ENCODE measurements around the gene CTLA4.

Gene CTLA4

GRCh38 chr2:203891474-203891873 lies 23.9 kb downstream of the CTLA4 start:
- DNase-seq (ENCODE audit: low read depth in 2 of 2): no peak

GRCh38 chr2:203892207-203892606 lies 24.6 kb downstream of the CTLA4 start:
- DNase-seq (ENCODE audit: low read depth in 2 of 2): no peak

- no peak for DNase-seq (ENCODE audit: low read depth in 2 of 2)
These were observed 25.8 kb downstream of the CTLA4 start for GRCh38 chr2:203893401-203893800.

- no peak for DNase-seq (ENCODE audit: low read depth in 2 of 2)
These were observed 26.3 kb downstream of the CTLA4 start for GRCh38 chr2:203893840-203894239.

- no peak for DNase-seq (ENCODE audit: low read depth in 2 of 2)
These were observed 26.7 kb downstream of the CTLA4 start for GRCh38 chr2:203894262-203894661.

- no peak for DNase-seq (ENCODE audit: low read depth in 2 of 2)
These were observed 30.0 kb downstream of the CTLA4 start for GRCh38 chr2:203897544-203897943.

- DNase-seq (ENCODE audit: low read depth in 2 of 2): no peak
These were observed 31.1 kb downstream of the CTLA4 start for GRCh38 chr2:203898657-203899056.

GRCh38 chr2:203900253-203900652 lies 32.7 kb downstream of the CTLA4 start:
- DNase-seq (ENCODE audit: low read depth in 2 of 2): no peak

- DNase-seq (ENCODE audit: low read depth in 2 of 2): no peak
These were observed 36.5 kb downstream of the CTLA4 start for GRCh38 chr2:203904022-203904421.

GRCh38 chr2:203905656-203906055 lies 38.1 kb downstream of the CTLA4 start:
- DNase-seq (ENCODE audit: low read depth in 2 of 2): no peak

- DNase-seq (ENCODE audit: low read depth in 2 of 2): no peak
These were observed 40.7 kb downstream of the CTLA4 start for GRCh38 chr2:203908066-203908796.

GRCh38 chr2:203908797-203909185 lies 41.2 kb downstream of the CTLA4 start:
- no peak for DNase-seq (ENCODE audit: low read depth in 2 of 2)

GRCh38 chr2:203909261-203909967 lies 41.8 kb downstream of the CTLA4 start:
- DNase-seq (ENCODE audit: low read depth in 2 of 2): no peak

- no peak for DNase-seq (ENCODE audit: low read depth in 2 of 2)
These were observed 42.4 kb downstream of the CTLA4 start for GRCh38 chr2:203909974-203910373.

- no peak for DNase-seq (ENCODE audit: low read depth in 2 of 2)
These were observed 46.4 kb downstream of the CTLA4 start for GRCh38 chr2:203913947-203914346.

- DNase-seq (ENCODE audit: low read depth in 2 of 2): no peak
These were observed 47.1 kb downstream of the CTLA4 start for GRCh38 chr2:203914546-203915182.

- no peak for DNase-seq (ENCODE audit: low read depth in 2 of 2)
These were observed 47.7 kb downstream of the CTLA4 start for GRCh38 chr2:203915256-203915655.

- DNase-seq (ENCODE audit: low read depth in 2 of 2): no peak
These were observed 49.2 kb downstream of the CTLA4 start for GRCh38 chr2:203916756-203917155.

- DNase-seq (ENCODE audit: low read depth in 2 of 2): no peak
These were observed 50.7 kb downstream of the CTLA4 start for GRCh38 chr2:203918264-203918663.

GRCh38 chr2:203918839-203919238 lies 51.3 kb downstream of the CTLA4 start:
- DNase-seq (ENCODE audit: low read depth in 2 of 2): no peak

Measured in stimulated activated CD8-positive, alpha-beta memory T cell treated with anti-CD3 and anti-CD28 coated beads, Interleukin-7, amount 100 ng/mL, for 4 hours (primary cell).